ENCODE data around the gene LPCAT1.
"Not testable (repeated sequence)": the region's sequence is repeated elsewhere in the genome, so short reads cannot be mapped to it uniquely, and the experiment has no call there.

Gene LPCAT1

DNA sequence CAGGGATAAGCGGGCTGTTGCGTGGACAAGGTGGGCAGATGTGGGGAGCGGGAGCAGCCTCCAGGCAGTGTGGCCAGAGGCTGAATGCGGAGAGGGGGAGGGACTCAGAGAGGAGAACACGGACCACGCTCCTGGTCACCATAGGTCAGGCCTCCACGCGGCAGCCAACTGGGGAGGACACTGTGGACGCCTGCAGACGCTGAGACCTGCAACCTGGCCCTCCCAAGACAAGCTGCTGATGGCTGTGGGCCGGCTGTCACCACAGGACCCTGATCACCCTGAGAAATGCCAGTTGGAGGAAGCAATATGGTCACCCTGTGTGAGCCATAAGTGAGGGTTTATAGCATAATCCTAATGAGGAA lies 16.8 kb downstream of the LPCAT1 start:
- DNase-seq: no peak

DNA sequence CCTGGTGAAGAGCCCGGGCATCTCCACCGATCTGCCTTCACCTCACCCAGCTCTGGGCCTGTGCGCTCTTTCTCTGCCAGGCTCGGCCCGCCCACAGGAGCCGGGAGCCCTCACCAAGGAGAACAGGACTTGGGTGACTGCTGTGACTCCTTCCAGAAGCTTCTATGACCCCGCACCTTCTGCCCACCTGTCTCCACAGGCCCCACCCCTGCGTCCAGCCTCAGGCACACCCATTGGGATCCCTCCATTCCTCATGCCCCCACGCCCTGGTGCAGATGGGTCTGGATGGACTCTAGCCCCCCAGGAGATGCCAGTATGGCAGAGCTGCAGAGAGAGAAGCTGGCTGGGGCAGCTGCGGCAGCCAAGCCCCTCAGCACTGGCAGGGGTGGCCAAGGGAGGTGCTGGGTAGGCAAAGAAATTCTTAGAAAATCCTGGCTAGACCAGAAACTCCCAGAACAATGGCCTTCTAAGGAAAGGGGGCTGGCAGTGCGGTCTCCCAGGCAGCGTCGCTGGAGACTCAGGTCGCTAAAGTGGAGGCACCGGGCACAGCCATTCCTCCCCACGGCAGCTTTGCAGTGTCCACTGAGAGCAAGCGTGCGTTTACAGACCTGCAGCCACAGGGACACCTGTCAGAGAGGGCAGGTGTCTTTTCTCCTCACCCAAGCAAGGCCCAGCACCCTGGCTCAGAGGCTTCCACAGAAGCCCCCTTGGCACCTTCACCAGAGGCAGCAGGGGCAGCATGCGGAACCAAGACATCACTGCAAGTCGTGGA lies 17.3 kb downstream of the LPCAT1 start:
- DNase-seq: no peak

DNA sequence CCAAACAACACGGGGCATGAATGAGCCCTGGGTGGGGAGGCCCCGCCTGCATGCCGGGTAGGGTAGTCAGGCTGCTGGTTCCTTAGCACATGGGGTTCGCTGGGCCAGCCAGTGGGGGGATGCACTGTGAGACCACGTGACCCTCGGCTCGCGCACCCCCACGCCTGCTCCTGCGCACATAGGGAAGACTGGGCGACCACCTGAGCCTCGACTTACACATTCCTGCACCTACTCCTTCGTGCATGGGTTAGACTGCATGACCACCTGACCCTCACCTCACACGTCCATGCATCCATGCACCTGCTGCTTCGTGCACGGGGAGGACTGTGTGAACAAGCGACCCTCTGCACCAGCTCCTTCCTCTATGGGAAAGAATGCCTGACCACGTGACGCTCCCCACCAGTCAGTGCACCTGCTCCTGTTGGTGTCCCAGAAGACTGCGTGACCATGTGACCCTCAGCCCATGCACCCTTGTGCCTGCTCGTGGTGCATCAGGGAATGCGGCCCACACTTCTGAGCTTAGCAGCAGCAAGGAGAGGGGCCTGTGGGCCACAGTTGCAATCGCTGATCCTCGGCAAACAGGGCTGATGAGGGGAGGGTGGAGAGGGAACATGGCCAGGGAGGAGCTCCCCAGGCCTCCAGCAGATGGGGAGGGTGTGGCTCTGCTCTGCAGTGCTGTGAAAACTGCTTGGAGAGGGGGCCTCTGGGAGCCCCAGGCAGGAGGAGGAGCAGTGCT lies 18.1 kb downstream of the LPCAT1 start:
- DNase-seq: peak; percentile 17

DNA sequence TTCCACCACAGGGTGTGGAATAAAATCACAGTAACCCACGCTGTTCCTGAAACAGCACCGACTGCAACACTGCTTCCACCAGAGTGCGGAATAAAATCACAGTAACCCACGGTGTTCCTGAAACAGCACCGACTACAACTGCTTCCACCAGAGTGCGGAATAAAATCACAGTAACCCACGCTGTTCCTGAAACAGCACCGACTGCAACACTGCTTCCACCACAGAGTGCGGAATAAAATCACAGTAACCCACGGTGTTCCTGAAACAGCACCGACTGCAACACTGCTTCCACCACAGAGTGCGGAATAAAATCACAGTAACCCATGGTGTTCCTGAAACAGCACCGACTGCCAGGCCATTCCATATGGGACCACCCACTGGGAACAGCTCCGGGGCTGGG lies 18.7 kb downstream of the LPCAT1 start:
- not testable (repeated sequence) for DNase-seq

DNA sequence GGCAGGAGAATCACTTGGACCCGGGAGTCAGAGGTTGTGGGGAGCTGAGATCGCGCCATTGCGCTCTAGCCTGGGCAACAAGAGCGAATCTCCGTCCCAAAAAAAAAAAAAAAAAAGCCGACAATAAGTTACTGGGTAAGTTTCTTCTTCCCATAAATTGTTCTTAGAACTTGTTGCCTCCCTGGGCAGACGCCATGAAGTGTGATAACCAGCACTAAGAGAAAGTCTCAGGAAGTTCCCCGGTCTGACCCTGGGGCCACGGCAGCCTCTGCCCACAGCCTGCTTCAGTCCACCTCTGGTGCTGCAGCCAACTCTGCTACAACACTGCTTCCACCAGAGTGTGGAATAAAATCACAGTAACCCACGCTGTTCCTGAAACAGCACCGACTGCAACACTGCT lies 19.1 kb downstream of the LPCAT1 start:
- no peak for DNase-seq

DNA sequence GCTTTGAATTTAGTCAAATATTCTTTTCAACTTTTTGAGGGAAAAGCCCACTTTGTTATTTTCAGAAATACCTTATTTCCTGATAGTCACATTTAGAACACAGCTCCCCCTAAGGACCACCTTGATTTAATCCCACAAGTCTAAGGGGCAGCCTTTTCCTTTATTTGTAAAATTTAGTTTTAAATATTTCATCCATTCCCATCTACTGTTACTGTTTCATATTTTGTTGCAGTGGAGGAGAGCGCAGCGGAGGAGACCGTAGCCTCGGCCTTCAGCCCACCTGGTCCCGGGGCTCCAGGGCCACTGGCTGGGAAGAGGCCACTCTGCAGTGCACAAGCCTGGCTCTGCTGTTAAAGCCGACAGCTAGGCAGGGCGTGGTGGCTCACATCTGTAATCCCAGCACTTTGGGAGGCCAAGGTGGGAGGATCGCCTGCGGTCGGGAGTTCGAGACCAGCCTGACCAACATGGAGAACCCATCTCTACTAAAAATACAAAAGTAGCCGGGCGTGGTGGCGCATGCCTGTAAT lies 19.6 kb downstream of the LPCAT1 start:
- no peak for DNase-seq

DNA sequence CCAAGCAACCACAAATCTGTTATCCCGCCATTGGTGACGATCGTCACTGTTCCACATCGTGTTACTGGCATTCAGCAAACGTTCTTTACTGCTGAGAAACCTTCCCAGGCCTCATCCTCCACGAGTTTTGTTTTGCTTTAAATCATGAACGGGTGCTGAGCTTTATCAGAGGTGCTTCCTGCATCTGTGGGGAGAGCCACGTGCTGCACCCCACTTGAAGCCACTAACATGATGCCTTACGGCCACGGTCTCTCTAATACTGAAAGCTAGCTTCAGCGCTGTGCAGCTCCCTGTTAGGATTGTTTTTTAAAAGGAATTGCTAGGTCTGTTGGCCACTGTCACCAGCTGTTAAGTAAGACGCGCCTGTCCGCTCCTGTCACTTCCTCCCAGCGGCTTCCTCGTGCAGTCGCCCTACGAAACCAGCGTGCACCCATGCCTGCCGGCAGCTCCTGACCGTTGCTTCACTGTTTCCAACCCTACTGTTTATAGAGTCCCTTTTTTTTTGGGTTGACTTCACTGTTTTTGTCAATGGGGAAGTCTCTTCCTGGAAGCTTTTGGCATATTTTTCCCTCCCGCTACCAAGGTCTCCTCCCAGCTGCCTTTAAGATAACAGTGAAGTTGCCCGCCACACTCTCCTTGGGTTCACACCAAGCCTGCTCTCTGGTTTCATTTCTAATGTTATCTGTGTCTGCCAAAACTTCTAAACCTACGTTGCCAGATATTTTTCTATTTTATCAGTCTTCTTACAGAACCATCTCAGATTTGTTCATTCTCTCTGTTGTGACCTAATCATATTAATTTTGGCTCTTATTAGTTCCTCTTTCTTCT lies 20.3 kb downstream of the LPCAT1 start:
- DNase-seq: no peak

DNA sequence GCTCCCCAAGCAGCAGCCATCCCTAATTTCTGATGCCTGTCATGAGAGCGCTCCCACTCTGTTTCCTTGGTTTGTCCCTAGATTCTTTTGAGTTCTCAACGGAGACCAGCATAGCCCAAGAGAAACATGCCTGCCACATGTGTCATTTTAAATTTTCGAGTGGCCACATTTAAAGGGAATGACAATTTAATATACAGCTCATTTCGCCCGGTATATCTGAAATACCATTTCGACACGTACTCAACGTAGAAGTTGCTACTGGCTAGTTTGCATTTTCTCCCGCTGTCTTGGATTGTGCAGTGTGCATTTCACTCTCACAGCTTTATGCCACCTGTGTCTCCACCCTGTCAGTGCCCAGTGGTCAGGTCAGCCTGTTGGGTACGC lies 21.0 kb downstream of the LPCAT1 start:
- no peak for DNase-seq

DNA sequence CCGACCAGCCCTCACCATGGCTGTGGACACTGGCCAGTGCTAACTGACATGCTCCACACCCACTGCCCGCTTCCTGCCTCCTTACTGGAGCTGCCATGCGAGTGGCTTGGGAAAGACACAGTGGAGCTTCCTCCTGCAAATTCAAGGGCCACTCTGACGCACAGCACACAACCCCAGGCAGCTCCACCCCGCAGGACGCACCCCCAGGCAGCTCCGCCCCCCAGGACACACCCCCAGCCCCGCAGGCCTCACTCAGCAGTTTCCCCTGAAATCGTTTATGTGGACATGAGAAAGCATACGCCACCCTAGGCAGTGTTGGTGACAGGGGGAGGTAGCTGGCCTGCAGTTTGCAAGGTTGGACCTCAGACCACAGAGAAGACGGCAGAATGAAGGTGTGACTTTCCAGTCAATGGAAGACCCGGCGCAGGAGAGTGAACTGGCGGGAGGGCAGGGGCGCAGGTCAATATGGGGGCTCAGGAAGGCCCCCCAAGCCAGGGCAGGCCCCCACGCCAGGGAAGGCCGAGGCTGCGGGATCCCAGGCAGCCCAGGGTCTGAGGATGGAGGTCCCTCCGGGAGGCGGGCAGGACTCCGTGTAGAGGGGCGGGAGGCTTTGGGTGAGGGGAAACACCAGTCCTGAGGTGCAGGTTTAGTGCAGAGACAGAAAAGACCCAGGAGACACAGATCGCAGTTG lies 21.6 kb downstream of the LPCAT1 start:
- DNase-seq: no peak

DNA sequence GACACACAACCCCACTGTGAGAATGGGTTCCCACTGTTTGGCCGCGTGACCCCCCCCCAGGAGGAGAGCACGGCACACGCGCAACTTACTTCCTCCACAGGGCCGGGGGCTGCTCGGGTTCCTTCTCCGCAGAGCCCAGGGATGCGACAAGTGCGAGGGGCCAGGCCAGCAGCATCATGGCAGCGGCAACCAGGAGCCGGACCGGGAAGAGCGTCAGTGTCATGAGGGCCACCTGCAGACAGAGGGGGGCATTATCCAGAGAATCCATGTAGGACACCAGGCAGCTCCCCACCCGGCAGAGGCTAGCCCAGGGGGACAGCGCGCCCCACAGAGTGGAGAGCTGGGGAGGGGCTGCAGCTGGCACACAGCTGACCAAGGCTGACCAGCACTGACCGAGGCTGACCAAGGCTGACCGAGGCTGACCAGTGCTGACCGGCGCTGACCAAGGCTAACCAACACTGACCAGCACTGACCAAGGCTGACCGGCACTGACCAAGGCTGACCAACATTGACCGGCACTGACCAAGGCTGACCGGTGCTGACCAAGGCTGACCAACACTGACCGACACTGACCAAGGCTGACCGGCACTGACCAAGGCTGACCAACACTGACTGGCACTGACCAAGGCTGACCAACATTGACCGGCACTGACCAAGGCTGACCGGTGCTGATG lies 22.3 kb downstream of the LPCAT1 start:
- DNase-seq: no peak

DNA sequence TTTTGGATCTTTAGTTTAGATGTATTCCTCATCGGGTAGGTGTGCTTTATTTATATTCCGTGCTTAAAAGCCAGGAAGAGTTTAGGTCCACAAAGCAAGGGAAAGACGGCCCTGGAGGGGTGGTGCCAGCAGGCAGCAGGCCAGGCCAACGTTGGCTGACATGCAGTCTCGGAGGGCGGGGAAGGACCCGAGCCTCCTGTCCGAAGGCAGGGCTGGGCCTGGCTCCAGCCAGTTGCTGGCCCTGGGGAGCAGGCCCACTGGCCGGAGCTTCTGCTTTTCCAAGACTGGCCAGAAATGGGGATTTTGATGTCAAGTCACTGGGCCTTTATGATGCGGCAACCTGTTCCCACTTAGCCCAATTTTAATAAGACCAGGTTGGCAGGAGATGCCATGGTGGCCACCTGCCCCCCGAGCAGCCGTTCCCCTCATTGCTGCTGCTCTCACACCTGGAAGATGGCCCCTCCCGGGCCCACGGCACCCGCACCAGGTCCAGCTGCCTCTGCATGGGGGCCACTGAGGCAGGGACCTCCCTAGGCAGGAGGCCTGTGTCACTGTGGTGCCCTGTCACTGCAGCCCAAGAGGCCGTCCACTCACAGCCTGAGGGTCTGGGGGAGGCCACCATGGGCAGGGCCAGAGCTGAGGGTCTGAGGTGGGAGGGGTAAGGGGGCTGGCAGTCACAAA lies 23.2 kb downstream of the LPCAT1 start:
- DNase-seq: no peak

DNA sequence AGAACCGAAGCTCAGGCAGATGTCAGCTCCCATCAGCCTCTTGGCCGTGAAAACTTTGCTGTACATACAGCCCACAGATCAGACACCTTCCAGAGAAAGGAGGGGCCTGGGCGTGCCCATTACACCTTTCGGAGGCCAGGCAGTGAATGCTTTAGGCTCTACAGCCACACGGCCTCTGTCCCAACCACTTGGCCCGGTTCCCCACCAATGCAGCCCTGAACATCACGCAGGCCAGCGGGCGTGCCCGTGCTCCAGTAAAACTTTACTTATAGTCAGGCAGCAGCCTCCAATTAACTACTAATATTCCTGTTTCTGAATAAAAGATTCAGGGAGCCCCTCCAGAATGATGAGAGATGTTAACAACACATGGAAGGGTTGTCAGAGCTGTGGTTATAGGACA lies 23.9 kb downstream of the LPCAT1 start:
- DNase-seq: no peak

DNA sequence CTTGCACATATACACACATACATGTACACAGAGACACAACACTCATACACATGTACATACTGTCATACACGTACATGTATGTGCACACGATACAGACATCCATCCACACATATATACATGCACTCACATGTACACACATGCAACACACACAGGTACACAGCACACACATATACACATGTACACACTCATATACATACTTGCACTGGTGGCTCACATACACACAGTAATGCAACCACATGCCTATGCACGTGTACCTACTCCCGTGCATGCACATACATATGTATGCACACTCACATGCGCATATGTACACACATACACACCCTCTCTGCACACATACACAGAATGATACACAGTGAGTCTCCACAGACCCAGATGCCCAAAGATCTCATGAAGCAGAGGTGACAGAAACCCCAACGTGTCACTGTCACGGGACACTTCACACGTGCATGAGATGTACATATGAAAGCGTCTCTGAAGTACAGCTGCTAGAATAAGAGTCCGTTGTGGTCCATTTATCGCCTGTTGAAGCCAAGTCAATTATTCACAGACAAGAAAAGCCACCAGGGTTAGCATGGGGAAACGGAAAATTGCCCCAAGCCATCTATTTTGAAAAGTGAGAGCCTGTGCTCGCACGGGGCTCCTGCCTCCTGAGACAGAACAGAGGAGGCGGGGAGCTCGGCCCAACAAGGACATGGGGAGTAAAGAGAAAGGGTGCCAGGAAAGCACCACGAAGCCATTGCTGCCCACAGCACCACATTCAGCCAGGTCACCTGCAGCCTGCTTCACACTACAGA lies 24.9 kb downstream of the LPCAT1 start:
- DNase-seq: no peak

DNA sequence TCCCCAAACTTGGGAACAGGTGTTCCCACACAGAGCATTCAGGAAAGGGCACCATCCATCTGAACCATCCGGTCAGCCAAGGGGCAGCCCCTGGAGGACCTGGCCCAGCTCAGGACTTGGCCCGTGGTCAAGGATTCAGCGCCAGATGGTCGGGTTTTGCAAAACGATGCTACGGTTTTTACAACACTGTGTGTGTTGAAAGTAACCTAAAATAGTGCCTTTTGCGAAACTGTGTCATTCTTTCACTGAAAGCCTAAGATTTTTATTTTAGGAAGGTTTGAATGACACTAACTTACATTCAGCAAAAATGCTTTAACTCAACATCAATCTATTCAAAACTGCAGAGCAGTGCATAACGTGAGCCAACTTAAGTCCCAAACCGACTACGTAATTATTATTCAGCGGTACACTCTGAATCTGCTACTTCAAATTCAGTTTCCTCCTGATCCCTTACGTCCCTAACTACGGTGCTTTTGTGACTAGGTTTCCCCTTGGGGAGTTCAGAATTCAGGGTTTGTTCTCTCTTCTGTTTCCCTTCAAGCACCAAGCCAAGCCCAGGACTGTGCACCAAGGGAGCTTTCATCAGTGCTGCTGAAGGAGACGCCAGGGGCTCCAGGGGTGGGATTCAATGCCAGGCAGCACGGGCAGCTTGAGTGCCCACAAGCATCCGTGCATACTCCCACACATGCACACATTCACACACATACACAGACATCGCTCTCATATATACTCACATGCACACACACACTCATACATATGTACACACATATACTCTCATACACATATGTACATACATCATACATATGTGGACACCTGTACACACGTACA lies 25.8 kb downstream of the LPCAT1 start:
- DNase-seq: no peak

DNA sequence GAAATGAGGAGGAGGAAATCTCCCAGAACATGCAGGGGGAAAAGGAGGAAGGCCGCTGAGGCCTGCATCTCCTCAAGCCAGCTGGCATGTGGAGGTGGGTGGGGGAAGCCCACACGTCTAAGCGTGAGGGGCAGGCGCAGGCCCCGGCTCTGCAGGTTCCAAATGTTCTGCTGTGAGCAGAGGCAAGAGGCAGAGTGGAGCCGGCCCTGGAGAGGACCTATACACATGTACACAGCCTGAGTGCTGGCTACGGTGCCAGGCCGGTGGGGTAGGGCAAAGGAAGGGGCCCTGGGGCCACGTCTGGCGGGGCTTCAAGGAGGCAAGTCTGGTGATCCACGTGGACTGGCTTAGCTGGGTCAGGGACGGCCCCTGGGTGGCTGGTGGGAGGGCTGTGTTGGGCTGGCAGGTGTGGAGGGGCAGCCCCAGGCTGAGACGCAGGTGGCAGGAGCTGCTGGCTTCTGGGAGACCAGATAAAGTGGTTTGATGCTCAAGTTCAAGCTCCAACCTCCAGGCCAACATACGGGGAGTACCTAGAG lies 26.4 kb downstream of the LPCAT1 start:
- DNase-seq: no peak

DNA sequence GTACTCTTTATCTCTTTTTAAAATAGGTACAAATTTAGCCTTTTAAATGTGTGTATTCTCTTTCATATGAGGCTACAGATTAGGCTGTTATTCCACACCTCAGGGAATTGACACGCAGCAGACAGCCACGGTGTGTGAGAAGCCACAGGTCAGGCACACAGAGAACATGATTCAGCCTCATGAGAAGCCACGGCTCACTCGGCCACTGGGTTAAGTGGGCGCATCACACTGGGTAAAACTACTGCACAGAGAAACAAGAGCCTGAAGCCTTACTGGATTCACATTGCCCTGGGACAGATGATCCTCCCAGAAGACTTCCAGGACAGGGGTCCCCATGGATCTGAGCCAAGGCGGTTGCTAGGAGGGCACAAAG lies 28.2 kb downstream of the LPCAT1 start:
- no peak for DNase-seq

DNA sequence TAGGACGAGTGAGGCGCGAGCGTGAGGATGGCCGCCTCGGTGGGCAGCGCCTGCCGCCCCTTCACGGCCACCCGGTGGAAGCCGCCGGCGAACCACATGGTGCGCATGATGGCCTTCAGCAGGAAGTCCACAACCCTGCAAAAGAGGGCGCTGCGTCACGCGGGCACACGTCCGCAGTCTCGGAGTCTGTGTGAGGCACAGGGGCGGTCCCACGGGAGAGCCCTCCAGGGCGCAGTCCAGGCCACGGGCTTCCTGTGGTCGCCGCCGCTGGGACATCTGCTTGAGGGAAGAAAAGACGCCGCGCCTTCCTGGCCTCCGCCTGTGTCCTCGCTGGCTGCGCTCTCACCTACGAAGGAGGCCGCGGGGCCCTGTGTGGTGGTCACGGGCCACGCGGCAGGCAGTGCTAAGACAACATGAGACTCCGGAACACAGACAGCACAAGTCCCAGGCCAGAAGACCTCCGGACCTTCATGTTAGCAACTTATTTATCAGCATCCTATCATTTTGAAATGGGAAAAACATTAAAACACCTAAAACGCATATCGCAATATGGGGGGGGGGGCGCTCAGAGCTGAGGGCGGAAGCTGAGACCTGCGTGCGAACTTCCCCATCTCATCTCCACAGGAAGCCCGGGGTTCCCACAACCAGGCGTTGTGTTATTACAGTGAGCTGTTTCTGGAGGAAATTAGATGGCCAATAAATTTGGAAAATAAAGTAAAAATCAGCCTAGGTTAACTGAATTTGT lies 28.8 kb downstream of the LPCAT1 start:
- no peak for DNase-seq

DNA sequence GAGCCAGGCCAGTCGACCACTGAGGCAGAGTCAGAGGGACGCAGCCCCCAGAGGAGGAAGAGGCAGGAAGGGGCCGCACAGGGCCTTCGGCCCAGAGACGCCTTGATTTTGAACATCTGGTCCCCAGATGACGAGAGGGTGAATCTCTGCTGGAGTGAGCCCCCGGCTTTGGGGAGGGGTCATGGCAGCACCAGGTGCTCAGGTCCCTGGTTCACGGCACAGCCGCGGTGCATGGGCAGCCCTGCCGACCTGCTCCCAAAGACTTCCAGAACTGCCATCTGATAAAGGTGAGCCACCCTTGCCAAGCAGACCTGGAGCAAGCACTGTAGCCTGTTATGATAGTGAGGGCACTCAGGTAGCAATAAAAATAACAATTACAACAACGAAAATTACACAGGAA lies 29.8 kb downstream of the LPCAT1 start:
- DNase-seq: no peak

DNA sequence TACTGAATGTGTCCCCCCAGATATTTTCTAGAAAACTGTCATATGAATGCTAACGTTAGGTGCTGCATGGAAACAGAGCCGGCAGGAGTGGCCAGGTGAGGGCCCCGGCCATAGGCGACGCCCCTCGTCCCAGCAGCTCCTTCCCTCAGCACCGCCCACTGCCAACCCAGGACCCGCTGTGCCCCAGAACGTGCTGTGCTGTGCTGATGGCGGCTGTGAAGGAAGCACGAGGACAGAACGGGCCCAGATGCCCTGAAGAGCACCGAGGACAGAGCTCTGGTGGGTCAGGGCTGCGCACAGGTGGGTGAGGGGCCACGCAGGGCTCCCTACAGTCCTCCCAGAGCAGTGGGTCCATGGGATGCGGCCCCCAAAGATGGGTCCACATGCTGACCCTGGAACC lies 30.3 kb downstream of the LPCAT1 start:
- no peak for DNase-seq

Data from COR-L47 (cell line).